GM18870 (cell line): Measurements from ENCODE around the gene BNIP2.
"Not testable (repeated sequence)": the region's sequence is repeated elsewhere in the genome, so short reads cannot be mapped to it uniquely, and the experiment has no call there.

Experiments
- ATAC-seq: cut with Tn5 transposase; IDR thresholded peaks from one replicate; pipeline ENCODE4 v1.9.1; 2021; ENCODE audit warnings: moderate library complexity; ENCODE audit not compliant: unreplicated experiment

Gene BNIP2

DNA sequence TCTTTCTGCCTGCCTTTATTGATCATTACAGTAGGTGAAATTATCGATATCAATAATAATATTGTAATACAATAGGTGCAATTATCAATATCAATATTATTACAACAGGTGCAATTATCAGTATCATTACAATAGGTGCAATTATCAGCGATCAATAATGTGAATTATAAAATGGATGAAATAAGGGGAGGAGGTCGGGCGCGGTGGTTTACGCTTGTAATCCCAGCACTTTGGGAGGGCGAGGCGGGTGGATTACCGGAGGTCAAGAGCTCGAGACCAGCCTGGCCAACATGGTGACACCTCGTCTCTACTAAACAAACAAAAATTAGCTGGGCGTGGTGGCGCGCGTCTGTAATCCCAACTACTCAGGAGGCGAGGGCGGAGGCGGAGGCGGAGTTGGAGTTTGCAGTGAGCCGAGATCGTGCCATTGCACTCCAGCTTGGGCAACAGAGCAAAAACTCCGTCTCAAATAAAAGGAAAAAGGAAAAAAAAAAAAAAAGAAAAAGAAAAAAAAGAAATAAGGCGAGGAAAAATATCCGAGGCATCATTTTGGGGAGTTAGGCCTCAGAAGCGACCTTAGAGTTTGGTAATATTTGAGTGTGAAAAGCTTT, 611 bp upstream of the BNIP2 start:
- ATAC-seq: peak; percentile 10

DNA sequence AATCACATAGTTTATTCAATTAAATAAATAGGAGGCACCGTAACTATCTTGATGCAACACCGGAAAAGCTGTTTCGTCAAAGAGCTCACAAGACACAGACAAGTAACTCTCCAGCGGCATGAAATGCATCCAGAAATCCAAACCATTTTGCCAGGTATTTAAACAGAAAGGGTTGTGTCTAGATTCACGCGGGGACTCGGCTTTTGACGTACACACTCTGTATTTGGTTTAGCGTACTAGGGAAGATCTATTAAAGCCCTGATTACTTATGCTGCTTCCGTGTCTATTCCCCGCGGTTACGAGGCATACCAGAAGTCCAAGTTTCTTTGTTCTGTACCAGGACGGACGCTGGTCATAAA, 718 bp downstream of the BNIP2 start:
- ATAC-seq: no peak

- no peak for ATAC-seq
Observed at GRCh38 chr15:59687836-59688235, 1.3 kb downstream of the BNIP2 start.

DNA sequence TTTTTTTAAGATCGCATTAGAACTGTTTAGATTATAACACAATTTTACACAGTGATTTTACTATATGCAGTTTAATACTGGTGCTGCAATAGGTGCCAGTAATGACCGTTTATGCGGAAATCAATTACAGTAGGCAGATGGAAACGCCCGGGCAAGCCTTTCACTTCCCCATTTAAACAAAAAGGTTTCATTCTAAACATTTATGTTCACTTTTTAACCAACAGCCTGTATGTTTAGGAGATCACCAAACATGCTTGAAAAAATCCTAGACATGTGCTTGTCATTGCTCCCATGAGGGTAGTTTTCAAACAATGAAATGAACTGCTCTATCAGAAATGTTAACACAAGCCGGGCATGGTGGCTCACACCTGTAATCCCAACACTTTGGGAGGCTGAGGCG, 2.7 kb downstream of the BNIP2 start:
- no peak for ATAC-seq

DNA sequence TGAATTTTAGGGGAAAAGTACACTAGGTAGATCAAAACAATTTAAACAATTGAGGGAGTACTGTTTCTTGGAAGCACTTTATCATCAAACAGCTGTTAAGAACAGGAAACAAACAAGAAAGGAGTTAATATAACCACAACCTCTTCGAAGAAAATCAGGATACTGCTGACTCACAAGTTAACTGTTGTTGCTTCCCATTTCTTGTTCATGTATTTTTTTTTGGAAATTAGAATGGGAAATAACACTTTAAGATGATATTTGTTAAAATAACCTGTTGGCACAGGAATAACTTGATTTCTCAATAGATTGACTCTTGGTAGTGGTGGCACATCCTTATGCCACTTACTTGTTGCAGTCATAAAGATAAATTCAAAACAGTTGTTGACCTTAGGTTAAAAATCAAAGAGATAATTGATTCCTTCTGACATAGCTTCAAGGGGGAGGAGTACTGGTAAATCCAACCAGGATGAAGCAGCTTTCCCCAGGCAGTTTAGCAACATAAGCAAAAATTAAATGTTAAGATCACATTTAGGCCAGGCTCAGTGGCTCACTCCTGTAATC, 3.3 kb downstream of the BNIP2 start:
- no peak for ATAC-seq

DNA sequence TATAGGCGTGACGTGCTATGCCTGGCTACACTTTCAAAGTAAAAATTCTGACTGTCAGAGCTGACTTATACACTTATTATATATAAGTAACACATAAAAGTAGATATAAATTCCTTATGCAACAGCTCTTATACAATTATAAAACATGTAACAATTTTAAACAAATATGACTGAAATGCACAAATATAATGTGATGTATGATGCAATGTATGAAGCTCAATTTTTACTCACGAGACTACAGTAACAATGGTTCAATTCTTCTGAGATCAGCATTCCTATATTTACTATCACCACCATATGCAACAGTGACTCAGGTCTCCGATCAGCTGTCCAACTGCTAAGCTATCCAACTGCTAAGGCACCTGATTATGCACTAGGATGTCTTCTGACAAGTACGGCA, 8.2 kb downstream of the BNIP2 start:
- ATAC-seq: no peak

- no peak for ATAC-seq
Observed at GRCh38 chr15:59680346-59680745, 8.8 kb downstream of the BNIP2 start.

DNA sequence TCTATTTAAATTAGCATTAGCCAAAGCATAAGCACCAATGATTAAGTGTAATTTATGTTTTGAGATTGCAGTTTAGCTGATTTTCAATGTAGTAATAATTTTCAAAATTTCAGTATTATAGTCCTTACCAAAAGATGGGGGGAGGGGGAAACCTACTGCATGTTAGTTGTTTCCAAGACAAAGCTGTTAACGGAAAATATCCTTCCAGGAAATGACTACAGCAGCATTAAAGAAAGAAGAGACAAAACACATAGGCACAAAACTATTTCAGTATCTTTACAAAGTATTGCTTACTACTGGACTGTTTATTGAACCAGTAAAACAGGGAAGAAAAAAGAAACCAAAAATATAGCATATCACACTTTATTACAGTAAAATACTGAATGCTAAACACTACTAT, 10.5 kb downstream of the BNIP2 start:
- ATAC-seq: no peak

GRCh38 chr15:59678172-59678571, 10.9 kb downstream of the BNIP2 start:
- no peak for ATAC-seq

GRCh38 chr15:59676565-59676964, 12.6 kb downstream of the BNIP2 start:
- no peak for ATAC-seq

GRCh38 chr15:59674361-59674877, 14.7 kb downstream of the BNIP2 start:
- ATAC-seq: no peak

- ATAC-seq: no peak
Observed at GRCh38 chr15:59668556-59668955, 20.6 kb downstream of the BNIP2 start.

DNA sequence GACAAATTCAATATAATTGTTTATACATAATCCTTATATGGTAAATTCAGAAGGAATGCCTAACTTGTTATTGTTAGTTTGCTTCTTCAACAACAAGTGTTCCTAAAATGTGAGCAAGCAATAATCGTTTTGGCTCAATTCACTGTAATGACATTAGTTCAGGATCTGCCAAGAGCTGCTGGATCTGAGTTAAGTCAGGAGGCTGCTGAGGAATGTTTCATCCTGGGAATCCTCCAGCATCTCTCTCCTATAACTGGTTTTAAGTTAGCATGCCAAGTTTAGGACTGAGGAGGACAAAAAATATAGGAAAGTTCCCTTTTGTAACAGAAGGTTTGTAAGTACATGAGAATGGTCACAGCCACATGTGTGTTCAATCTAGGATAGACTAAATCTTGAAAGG, 26.9 kb downstream of the BNIP2 start:
- ATAC-seq: no peak

DNA sequence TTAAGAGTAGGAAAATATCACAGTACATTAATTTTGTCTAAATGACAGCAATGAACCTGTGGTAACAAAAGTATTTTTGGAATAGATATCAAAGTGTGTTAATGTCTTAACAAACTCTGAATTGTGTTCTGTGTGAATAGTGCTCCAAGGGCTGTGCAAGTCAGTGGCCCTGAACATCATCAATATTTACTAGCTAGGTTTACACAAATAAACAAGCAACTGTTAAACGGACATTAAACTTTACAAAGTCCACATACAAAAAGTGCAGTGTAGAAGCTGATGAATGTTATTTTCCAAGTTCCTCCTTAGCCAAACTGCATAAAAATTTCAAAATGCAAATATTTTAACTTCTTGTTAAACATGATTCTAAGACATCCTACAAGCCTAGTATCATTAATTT, 29.8 kb downstream of the BNIP2 start:
- no peak for ATAC-seq

- ATAC-seq: peak; percentile 14
Observed at GRCh38 chr15:59657635-59658125, 31.4 kb downstream of the BNIP2 start.

DNA sequence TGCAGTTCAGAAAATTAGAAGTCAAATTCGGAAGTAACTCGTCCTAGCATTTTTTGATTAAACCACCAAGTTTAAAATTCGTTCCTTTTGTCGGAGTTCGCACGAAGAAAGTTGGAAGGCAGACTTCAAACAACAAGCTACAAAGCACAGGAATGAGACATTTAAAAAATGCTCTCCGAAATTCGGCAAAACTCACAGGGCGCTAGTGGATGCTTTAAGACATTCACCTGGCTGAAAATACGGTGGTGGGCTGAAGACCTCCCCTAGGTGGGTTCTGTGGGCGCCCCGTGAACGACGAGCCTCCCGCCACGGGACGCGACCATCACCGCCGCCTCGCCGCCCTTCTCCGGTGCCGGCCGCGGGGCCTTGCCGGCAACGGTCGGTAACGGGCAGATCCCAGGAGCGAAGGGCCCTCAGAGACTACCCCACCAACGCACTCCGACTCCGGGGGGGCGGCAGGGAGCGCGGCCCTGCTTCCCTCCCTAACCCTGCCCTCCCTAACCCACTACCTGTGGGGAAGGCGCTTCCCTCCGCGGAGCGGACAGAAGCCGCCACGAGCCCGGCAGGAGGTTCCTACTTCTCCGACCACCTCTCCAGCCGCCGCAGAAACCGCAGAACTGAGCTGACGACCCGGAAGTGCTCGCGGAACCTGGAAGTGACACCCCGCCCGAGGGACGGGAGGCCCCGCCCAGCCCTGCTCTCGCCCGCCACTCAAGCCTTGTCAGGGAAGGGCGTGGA, 32.1 kb downstream of the BNIP2 start, which contains the start of gene GTF2A2:
TSS of gene GTF2A2 (minus strand) at position 619 of the 738 bp plus-strand sequence. CDS start 5,238 bp downstream, outside the sequence.
- peak; percentile 78 for ATAC-seq

DNA sequence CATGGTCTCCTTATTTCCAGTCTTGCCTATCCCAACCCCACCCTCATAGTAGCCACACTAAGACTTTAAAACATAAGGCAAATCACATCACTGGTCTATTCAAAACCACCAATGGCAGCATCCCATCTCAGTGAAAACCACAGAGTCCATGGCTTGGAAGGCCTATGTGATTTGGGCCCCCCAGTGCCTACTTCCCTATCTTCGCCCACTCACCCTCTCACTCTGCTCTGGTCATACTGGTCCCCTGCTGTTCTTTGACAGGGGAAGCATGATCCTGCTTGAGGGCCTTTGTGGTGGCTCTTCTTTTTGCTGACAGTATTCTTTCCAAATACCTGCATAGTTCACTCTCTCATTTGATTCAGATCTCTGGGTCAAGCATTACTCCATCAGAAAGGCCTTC, 35.1 kb downstream of the BNIP2 start:
- no peak for ATAC-seq

GRCh38 chr15:59649603-59650002, 39.5 kb downstream of the BNIP2 start:
- no peak for ATAC-seq

DNA sequence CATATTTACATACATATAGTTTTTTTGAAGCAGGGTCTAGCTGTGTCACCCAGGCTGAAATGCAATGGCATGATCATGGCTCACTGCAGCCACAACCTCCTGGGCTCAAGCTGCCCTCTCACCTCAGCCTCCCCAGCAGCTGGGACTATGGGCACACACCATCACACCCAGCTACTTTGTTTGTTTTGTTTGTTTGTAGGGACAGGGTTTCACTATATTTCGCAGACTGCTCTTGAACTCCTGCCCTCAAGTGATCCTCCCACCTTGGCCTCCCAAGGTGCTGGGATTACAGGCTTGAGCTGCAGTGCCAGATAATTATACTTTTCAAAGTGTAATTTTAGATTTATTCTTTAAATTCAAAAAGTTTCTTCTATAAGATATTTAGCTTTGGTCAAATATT, 42.0 kb downstream of the BNIP2 start:
- no peak for ATAC-seq

DNA sequence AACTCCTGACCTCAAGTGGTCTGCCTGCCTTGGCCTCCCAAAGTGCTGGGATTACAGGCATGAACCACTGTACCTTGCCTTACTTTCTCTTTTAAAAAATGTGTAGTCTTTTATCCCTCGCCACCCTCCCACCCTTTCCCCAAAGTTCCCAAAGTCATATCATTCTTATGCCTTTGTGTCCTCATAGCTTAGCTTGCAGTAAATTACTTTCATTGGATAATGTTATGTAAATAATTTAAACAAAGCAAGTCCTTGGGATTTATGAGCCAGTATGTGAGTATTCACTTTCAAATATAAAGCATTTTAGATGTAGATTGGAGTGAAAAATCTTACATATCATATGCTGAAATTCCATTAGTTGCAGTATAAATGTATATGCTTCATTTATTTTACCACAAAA, 42.8 kb downstream of the BNIP2 start:
- no peak for ATAC-seq

DNA sequence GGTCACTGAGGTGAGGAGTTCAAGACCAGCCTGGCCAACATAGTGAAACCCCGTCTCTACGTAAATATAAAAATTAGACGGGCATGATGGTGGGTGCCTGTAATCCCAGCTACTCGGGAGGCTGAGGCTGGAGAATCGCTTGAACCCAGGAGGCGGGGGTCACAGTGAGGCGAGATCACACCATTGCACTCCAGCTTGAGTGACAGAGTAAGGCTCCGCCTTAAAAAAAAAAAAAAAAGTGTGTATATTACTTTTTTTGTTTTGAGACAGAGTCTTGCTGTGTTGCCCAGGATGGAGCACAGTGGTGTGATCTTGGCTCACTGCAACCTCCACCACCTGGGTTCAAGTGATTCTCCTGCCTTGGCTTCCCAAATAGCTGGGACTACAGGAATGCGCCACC, 43.3 kb downstream of the BNIP2 start:
- ATAC-seq: not testable (repeated sequence)

DNA sequence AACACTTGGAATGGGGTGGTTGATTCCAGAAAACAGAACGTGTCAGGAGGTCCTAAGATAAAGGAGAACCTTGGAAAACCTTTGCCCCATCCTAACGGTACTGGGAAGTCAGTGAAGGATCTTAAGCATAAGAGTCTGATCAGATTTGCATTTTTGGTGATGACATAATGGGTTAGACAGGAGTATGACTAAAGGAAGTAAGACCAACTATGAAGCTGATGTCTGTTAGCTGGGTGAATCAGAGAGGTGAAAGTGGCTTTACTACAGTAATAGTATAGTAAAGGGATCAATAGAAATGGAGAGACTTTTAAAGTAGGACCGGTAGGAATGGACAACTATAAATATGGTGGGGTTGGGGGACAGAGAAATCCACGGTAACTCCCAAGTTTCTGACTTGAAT, 44.4 kb downstream of the BNIP2 start:
- no peak for ATAC-seq
